Measurements from ENCODE around the gene PHF20. TPM values are rescaled to one million over a fixed set of nuclear protein-coding genes. Genes with fewer than 3 reads are reported as not detected.

Gene PHF20
- total and polyA plus RNA-seq, 4 donors = 17.5 to 51.5 (median 32.6) TPM

DNA sequence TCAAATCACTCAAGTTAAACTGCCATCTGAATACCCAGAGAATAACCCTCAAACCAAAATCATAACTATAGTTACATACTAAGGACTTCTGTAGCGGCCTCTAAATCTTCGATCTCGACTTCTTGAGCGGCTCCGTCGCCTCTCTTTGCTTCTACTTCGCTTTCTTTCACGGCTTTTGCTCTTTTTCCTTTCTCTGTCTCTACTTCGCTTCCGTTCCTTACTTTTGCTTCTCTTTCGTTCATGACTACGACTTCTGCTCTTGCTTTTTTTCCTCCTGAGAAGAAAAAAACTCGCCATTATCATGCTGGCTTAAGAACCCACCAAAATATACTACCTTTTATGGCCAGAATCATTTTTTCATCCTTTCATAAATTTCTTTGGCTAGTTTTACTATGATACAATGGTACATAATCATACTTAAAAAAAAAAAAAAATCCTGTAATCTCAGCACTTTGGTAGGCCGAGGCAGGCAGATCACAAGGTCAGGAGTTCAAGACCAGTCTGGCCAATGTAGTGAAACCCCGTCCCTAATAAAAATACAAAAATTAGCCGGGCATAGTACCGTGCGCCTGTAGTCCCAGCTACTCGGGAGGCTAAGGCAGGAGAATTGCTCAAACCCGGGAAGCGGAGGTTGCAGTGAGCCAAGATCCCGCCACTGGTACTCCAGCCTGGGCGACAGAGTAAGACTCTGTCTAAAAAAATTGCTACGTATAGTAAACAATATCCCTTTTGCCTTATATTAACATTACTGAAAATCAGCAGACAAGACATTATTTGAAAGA is 39.8 kb upstream of the PHF20 start:
- TF ChIP-seq, protein P1, sequence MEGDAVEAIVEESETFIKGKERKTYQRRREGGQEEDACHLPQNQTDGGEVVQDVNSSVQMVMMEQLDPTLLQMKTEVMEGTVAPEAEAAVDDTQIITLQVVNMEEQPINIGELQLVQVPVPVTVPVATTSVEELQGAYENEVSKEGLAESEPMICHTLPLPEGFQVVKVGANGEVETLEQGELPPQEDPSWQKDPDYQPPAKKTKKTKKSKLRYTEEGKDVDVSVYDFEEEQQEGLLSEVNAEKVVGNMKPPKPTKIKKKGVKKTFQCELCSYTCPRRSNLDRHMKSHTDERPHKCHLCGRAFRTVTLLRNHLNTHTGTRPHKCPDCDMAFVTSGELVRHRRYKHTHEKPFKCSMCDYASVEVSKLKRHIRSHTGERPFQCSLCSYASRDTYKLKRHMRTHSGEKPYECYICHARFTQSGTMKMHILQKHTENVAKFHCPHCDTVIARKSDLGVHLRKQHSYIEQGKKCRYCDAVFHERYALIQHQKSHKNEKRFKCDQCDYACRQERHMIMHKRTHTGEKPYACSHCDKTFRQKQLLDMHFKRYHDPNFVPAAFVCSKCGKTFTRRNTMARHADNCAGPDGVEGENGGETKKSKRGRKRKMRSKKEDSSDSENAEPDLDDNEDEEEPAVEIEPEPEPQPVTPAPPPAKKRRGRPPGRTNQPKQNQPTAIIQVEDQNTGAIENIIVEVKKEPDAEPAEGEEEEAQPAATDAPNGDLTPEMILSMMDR (IDR thresholded peaks at IDR 0.05; ENCODE audit: control extremely low read depth, extremely low read depth) = no peak
- H3K27ac ChIP-seq (ENCODE audit: low read depth in 1 of 2, low read length in 1 of 2) = no peak overlapping the region
- no peak overlapping the region for H3K9ac ChIP-seq (ENCODE audit: insufficient read depth in 1 of 2, low read length in 2 of 2)
- H3K4me1 ChIP-seq (ENCODE audit: control insufficient read depth in 5 of 5, insufficient read depth in 5 of 5, low read length in 5 of 5) = peaks cover 0 to 25% (median 3%) of the 10 kb centered on the region in 5 donors
- H3K36me3 ChIP-seq (ENCODE audit: control insufficient read depth in 4 of 4, insufficient read depth in 4 of 4, low read length in 4 of 4) = peaks cover 24 to 75% (median 44%) of the 10 kb centered on the region in 4 donors
- no peaks in the 10 kb centered on the region for H3K9me3 ChIP-seq (ENCODE audit: control insufficient read depth in 4 of 4, insufficient read depth in 3 of 4, low read length in 3 of 4)
- H3K4me3 ChIP-seq = no peak overlapping the region
- no peaks in the 10 kb centered on the region for H3K27me3 ChIP-seq (ENCODE audit: control insufficient read depth in 3 of 3, insufficient read depth in 3 of 3, low read length in 2 of 3)
- DNase-seq (no peak), ATAC-seq (ENCODE audit: insufficient read depth, low FRiP score) (no peak)
- 92% methylated on average over 24 of the region's 24 CpGs for WGBS, 2 donors

DNA sequence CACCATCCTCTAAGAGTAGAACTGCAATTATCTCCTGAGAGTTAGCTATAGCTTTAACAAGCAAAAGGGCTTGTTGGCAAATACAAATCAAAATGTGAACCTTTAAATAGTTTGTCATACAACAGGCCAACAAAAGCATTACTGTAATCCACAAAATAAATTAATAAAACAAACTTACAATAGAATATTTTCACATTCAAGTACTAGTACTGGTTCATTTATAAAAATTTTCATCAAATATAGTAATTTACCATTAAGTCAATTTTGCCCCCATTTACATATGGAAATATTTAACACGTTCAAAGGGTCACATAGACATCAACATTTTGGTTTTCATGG is 39.2 kb upstream of the PHF20 start:
- DNase-seq = no peak
- no peak for ATAC-seq (ENCODE audit: insufficient read depth, low FRiP score)
- Histone ChIP-seq H3K4me1 (ENCODE audit: control insufficient read depth in 5 of 5, insufficient read depth in 5 of 5, low read length in 5 of 5) (peaks cover 0 to 25% (median 3%) of the 10 kb centered on the region in 5 donors), H3K27ac (ENCODE audit: low read depth in 1 of 2, low read length in 1 of 2) (no peak overlapping the region), H3K9me3 (ENCODE audit: control insufficient read depth in 4 of 4, insufficient read depth in 3 of 4, low read length in 3 of 4) (no peaks in the 10 kb centered on the region), H3K9ac (ENCODE audit: insufficient read depth in 1 of 2, low read length in 2 of 2) (no peak overlapping the region), H3K36me3 (ENCODE audit: control insufficient read depth in 4 of 4, insufficient read depth in 4 of 4, low read length in 4 of 4) (peaks cover 28 to 76% (median 45%) of the 10 kb centered on the region in 4 donors), H3K27me3 (ENCODE audit: control insufficient read depth in 3 of 3, insufficient read depth in 3 of 3, low read length in 2 of 3) (no peaks in the 10 kb centered on the region), H3K4me3 (no peak overlapping the region)
- TF ChIP-seq, protein P1 (IDR thresholded peaks at IDR 0.05; ENCODE audit: control extremely low read depth, extremely low read depth) = no peak
- 47 to 62% methylated on average over 1 of the region's 1 CpG for WGBS, 2 donors

DNA sequence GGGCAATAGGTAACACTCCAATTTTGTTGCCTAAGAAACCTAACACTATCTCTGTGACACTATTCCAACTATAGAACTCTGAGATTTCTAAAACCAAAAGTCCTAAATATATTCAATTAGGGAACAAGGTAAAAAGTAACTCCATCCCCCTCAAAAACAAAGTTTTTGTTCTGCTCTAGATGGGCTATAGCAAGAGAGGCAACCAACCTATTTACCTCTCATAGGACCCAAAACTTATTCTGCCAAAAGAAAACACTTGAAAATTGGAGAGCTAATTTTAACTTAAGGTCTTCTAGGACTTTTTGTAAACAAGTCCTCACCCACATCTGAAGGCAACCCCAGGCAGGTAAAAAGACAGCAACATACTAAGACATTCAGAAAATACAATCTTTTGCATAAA is 37.4 kb upstream of the PHF20 start:
- peaks cover 2 to 31% (median 6%) of the 10 kb centered on the region in 5 donors for H3K4me1 ChIP-seq (ENCODE audit: control insufficient read depth in 5 of 5, insufficient read depth in 5 of 5, low read length in 5 of 5)
- H3K27ac ChIP-seq (ENCODE audit: low read depth in 1 of 2, low read length in 1 of 2) = no peak overlapping the region
- TF ChIP-seq, protein P1 (IDR thresholded peaks at IDR 0.05; ENCODE audit: control extremely low read depth, extremely low read depth) = no peak
- ATAC-seq (ENCODE audit: insufficient read depth, low FRiP score) (no peak), DNase-seq (no peak)
- peaks cover 29 to 81% (median 53%) of the 10 kb centered on the region in 4 donors for H3K36me3 ChIP-seq (ENCODE audit: control insufficient read depth in 4 of 4, insufficient read depth in 4 of 4, low read length in 4 of 4)
- H3K27me3 ChIP-seq (ENCODE audit: control insufficient read depth in 3 of 3, insufficient read depth in 3 of 3, low read length in 2 of 3) = no peaks in the 10 kb centered on the region
- no peaks in the 10 kb centered on the region for H3K9me3 ChIP-seq (ENCODE audit: control insufficient read depth in 4 of 4, insufficient read depth in 3 of 4, low read length in 3 of 4)
- no peak overlapping the region for H3K9ac ChIP-seq (ENCODE audit: insufficient read depth in 1 of 2, low read length in 2 of 2)
- no peak overlapping the region for H3K4me3 ChIP-seq
